HG03095 (cell line): ENCODE results near the gene PMVK.
A peak's percentile ranks its signal among the peaks of the same experiment; 100 is the strongest.

ENCODE experiments used
- ATAC-seq: cut with Tn5 transposase; IDR thresholded peaks from one replicate; pipeline ENCODE4 v1.9.1; 2021; ENCODE audit warnings: moderate library complexity; ENCODE audit not compliant: unreplicated experiment

Gene PMVK

DNA sequence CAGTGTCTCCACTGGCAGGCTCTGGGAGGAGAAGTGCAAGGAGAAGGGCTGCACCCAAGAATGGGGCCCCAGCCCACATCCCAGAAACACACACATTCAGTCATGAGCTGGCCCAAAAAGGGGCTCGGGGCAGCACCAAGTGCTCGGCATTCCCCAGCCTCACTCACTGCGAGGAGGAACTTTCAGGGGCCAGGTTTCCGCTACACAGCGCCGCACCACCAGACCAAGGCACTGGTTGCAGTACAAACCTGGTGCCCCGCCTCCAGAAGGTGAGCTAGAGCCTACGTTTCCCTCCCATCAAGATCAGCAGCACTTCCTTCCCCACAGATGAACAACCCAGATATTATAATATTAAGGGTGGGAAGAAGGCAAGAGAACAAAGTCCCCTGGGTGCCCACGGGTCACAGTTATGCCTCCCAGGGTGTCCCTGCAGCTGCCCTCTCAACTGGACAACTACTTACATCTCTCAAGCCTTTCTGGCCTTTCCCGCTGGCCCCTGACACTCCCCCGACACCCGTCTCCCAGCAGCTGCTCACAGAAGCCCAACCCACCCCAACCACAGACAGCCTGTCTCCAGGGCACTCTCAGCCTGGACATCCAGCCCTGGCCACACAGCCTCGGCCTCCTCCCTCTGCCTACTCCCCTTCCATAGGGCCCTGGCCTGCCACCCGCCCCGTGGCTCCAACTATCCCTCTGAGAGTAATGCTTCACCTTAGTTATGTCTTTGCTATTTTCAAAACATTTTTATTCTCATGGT, 15.6 kb upstream of the PMVK start:
- ATAC-seq = no peak

DNA sequence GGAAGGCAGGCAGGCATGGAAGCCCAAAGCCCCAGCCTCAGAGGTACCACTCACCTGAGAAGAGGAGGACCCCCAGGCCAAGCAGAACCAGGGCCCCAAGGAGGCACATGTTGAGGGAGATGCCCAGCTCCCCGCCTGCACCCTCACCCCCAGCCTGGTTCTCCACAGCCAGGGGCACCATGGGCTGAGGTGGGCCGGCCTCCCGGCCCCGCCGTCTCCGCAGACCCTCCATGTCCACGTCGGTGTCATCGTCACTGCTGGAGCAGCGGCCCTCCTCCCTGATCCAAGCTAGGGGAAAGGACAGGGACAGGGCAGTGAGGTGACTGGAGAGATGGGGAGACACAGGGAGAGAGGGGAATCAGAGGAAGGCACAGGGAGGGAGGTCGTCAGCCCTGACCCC, 11.6 kb upstream of the PMVK start:
- no peak for ATAC-seq

DNA sequence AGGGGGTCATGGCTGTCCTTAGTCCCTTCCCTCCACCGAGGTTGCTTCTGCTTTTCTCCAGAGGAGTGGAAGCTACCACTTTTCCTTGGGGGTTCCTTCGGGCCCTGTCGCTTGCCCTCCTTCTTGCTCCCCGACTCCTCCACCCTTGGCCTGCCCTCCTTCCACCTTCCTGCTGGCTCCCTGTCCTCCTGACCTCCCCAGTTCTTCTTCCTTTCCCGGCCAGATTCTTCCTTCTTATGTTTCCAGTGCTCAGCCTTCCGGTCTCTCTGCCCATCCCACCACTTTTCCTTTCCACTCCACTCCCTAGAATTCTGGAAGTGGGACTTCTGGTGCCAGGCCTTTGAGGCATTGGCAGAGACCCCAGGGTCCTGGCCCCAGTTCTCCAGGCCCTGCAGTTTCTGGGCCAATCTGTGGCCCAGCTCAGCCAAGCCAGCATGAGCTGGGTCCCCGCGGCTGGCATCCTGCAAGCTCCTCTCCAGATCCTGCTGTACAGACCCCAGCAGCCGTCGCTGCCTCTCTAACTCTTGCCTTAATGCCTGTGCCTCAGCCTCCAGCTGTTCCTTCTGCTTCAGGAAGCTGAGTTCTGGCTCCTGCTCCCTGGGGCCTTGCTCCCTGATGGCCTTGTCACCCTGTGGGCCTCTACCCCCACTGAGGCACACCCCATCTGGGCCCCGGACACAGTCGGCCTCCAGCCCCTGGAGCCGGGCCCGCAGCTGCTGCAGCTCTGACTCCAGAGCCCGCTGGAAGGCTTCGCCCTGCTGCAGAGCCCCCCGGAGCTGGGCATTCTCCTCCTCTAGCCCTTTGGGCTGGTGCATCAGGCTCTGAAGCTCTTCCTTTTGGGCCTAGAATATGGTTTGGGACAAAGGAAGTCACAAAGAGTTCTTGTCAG, 9.7 kb upstream of the PMVK start:
- no peak for ATAC-seq

DNA sequence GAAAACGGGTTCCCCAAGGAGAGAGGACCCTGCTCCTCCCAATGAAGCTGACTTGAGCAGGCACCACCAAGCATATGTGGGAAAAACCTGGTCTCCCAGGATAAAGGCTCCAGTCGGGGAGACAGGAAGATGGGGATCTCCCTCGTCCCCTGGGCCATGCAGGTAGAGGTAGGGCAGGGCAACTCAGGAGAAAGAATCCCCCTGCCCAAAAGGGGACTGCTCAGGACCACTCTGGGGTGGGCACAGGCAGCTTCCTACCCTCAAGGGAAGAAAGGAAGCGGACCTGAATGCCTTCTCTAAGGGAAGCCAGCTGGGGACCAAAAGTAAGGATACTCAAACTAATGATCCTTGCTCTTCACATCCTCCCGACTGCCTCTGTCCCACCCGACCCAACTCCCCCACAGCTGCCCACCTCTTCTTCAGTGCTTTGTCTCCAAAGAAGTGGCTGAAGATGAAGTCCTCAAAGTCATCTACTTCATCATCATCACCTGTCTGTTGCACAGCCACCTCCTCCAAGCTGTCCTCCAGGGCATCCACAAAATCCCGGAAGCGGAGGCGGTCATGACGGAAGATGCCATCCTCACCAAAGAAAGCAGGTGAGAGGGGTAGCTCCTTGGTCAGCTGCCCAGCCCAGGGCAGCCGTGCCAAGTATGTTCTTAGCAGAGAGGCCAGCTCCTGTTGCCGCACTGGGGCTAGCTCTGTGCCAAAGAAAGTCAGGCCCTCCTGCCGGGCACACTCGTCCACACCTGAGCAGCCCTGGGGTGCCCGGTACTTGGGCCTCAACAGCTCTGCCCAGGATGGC, 8.8 kb upstream of the PMVK start:
- no peak for ATAC-seq

DNA sequence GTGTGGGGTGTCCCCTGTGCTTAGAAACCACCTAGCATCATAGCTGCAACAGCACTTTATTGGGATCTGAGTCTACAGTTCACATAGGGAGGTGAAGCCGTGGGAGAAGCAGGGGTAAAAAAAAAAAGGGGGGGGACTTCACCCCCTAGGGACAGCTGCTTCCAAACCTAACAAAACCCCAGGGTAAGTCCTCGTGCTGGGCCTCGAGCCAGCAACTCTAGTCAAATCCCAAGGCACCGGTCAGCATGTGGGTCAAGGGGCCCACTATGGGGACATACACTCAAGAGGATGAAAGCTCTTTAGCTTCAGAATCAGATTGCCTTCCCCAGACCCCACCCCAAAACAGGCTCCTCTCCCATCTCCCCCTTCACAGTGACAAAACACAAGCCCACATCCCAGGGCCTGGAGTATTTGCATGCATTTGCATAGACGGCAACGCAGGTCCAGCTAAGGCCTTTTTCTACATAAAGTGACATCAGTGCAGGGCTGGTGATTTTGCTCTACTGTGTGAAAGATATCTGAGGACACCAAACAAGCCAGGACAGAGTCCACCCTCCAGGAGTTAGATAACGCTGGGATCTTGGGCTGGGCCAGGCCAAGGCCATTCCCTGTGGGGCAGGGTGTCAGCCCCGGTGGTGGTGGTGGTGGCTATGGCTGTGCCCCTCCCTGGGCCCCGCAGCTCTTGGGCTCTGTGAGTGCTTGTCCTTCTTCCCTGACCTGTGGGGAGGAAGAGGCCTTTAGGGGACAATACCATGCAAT, 8.1 kb upstream of the PMVK start:
- ATAC-seq = no peak

DNA sequence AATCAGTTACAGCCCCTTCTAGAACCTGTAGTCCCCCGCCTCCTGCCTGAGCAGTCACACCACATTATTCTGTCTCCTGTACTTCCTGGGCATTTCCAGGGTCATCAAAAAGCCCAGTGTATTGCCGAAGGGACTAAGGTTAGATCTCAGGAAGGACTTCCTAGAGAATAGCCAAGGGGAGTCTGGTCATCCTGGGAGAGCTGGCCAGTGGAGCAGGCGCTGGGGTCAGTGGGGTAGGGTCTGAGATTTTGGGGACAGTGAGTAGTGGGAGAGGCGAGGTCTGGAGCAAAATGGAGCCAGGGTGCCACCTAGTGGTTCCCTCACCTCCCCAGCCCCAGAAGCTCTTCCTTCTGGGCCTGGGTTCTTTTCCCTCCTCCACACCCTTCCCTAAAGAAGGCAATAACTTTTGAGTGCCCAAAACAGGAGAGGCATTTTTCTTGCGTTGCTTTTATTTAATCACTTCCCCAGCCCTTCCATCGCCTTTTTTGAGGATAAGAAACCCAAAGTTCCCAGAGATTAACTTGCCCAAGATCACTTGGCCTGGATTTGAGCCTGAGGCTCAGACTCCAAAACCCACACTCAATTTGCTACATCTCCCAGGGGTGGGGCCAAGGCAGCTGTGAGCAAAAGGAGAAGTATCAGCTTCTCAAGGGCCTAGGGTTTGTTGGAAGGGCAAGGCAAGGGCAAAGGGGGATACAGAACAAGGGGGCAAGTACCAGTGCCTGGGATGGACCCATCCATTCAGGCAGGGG, 7.3 kb upstream of the PMVK start:
- ATAC-seq = no peak

DNA sequence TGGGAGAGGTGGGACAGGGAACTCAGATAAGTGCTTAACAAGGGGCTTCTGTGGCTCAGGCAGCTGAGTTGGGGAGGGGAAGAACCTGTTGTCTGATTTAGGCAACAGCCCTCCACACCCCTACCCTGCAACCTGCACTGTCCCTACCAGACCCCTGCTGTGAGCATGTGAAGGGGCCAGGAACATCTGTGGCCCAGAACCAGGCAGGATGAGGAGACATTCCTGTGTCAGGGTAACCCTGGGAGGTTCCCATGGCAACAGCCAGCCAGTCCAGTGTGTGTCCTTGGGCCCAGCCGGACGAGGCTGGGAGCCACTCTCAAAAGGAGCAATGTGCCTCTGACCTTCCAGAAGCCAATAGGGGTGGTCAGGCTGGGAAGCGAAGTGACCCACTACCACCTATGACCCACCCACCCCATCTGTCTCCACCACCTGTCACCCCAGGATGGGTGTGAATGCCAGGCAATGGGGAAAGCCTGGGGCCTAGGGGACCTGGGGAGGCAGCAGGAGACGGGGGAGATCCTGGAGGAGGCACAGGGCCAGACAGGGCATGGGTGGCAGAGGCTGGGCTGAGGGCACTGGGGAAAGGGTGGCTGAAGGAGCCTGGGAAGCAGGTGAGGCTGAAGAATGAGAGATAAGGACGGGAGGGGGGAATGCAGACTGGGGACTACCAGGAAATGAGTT, 5.0 kb upstream of the PMVK start:
- ATAC-seq = no peak

DNA sequence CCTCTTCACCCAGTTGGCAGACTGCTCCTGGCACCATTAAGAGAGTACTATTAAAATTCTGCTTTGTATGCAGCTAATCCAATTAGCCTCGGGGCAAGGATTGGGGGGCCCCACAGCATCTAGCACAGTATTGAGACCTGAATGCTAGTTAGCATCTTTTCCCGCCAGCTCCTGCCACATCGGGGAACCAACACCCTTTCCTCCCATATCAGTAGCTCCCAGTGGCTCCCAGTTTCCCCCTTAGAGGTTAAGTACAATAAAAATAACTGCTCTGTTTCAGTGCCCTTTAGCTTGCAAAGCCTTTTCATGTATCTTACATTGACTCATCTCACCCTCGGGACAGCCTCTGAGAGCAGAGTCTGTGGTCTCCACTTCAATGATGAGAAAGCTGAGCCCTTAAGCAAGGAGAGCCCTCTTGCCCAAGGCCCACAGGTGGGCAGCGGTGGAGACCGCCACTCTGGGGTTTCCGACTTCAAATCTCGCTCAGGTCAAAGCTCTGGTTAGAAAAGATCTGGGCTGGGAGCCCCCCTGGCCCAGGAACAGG, 4.2 kb upstream of the PMVK start:
- ATAC-seq = no peak

DNA sequence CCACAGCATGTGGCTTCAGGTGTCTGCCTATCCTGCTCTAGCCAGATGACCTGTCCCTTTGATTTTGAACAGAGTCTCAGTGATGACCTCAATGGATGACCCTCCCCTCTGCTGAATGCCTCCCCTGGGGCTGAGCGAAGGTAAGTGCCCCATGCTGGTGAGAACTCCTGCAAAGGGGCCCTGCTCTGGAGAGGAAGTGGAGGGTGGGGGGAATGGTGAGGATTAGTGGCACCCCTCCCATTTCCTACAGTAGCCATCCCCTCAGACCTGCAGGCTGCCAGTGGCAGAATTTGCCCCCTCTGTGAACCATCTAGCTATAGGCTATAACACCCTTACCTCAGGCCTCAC, 3.7 kb upstream of the PMVK start:
- no peak for ATAC-seq

DNA sequence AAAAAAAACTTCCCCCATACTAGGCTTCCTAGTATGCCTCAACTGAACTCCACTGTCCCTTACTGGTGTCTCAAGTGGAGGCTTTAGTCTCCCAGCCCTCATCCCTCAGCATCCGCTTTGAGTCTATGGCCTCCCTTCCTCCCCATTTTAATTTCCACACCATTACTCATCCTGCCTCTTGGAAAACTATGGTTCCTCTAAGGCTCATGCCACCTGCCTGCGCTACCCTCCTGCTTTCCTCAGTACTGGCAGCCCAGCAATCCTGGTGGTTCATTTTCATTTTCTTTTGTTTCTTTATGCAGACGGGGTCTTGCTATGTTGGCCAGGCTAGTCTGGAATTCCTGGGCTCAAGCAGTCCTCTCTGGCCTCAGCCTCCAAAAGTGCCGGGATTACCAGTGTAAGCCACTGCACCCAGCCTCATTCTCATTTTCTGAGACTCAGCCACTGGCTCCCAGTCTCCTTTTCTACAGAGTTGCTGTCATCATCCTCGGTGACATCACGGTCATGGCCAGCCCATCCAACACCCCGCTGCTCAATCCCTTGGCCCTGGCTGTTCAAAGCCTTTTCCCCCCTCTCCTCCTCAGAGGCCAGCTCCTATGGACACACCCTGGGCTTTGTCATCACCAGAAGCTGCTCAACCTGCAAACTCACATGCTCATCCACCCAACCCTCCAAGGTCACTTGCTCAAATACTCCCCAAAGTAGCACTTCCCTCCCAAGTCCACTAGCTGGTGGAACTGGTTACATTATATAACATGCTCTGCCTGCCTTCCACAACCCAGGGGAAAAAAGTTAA, 2.3 kb upstream of the PMVK start:
- no peak for ATAC-seq

DNA sequence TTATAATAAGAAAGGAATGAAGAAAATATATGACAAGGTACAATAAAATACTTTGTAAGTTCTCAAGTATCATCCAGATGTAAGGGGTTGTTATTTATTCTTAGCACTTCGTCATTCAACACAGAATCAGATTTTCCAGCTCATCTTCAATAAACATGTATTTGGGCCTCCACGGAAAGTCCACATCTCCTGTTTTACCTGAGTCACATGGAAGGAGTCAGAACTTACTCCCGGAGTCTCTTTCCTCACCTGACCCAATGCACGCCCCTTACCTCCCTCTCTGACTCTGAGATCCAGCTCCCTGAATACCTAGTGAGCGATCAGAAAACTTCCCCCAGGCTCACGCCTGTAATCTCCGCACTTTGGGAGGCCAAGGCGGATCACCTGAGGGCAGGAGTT, 1.5 kb upstream of the PMVK start:
- ATAC-seq = no peak

DNA sequence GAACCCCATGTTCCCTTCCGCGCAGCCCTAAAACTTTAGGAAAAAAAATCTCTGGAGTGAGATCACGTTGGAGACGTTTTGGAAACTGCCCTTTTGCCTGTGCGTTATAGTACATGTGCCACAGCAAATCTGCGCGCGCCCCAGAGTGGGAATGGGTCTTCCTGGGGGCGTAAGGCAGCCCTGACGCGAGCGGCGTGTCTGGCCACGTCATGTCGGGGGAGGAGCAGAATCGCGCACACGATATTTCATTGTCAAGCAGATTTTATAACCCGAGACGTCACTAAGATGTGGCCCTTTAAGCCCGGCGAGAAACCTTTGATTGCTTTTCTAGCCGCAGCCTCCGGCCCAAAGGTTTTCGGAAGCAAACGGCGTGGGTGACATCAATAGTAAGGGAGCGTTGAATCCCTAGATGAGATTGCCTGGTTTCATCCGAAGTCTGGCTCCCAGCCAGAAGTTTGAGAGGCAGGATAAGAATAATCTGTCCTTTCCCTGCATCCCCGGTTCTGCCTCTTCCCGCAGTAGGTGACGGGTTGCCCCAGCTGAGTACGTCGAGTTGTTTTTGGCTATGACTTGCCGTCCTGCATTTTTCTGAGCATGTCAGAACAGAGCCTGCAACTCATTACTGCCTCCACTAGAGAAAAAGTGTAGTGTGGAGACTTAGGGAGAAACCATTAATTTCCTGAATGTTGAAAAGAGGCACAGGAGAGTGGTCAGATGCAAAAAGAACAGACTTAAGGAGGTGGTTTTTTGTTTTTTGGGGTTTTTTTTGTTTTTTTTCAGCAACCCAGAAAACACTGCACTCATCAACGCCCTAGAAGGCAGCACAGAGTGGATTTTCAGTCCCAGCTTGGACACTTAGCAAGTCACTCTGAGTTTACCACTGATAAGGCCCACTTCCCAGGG, 817 bp upstream of the PMVK start:
- peak; percentile 47 for ATAC-seq

DNA sequence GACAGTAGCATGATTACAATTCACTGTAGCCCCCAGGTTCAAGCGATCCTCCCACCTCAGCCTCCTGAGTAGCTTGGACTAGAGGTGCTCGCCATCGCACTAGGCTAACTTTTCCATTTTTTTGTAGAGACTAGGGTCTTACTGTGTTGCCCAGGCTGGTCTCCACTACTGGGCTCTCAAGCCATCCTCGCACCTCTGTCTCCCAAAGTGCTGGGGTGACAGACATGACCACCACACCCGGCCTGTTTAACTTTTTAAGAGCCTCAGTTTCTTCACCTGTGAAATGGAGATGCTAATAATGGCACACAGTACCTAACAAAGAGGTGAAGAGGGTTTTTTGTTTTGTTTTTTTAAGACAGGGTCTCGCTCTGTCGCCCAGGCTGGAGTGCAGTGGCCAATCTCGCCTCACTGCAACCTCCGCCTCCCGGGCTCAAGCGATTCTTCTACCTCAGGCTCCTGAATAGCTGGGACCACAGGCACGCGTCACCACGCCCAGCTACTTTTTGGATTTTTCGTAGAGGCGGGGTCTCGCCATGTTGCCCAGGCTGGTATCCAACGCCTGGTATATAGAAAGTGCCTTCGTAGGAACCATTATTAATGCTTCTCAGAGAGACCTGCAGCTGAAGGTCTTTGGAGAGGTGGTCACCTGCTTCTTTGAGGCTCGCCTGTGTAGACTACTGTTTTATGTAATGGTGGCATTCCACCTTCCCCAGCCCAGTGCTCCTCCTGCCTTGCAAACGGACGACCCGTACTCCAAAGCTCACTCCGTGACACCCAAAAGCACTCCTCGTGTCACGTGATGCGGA, 567 bp downstream of the PMVK start:
- no peak for ATAC-seq

DNA sequence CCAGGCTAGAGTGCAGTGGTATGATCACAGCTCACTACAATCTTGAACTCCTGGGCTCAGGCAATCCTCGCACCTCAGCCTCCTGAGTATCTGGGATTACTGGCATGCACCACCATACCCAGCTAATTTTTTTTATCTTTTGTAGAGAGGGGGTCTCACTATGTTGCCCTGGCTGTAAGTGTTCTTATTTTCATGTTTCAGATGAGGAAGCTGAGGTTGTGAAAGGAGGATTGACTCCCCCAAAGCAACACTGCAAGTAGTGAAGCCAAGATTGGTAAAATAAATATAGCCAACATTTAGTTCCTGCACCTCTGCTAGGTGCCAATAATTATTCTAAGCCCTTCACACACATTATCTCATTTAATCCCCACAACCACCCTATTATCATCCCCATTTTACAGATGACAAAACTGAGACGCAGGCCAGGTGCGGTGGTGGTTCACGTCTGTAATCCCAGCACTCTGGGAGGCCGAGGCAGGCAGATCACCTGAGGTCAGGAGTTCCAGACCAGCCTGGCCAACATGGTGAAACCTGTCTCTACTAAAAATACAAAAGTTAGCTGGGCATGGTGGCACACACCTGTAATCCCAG, 2.1 kb downstream of the PMVK start:
- no peak for ATAC-seq

DNA sequence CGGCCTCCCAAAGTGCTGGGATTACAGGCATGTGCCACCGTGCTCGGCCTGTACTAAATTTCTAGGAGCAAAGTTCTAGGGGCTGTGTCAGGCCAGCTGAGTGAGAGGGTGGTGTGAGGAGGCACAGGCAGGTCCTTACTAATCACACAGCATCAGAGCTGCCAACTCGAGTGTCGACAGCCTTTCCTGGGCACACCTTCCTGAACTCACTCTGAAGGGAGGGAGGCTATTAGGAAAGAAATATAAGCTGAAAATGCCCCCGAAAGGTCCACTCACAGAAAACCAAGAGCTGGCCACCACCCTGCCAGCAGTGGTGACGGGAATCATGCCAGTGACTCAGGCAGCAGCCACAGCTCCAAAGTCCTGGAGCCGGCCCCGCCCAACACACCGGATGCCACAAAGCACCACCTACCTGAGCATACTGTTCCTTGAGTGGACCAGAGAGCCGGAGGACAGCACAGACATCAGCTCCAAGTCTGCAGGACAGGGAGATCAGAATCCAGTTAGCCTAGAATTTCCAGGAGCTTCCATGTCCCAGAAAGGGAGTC, 4.5 kb downstream of the PMVK start:
- no peak for ATAC-seq

DNA sequence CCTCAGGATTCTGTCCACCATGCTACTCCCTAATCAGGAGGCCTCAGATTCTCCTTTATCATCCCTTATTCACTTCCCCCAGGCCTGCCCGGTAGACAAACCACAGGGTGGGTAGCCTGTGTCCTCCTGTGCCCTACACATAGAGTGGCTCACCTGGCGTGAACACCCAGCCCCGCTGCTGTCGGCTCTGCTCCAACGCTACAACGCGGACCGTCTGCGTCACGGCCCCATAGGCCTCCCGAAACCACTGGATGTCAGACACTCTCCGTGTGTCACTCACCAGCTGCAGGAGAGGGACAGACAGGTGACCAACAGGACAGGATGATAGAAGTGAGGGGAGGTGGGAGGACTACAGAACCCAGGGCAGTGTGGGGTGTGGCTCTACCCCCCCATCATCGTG, 10.3 kb downstream of the PMVK start:
- ATAC-seq = no peak
